Measurements from ENCODE around the gene TTC7B.

Gene TTC7B

DNA sequence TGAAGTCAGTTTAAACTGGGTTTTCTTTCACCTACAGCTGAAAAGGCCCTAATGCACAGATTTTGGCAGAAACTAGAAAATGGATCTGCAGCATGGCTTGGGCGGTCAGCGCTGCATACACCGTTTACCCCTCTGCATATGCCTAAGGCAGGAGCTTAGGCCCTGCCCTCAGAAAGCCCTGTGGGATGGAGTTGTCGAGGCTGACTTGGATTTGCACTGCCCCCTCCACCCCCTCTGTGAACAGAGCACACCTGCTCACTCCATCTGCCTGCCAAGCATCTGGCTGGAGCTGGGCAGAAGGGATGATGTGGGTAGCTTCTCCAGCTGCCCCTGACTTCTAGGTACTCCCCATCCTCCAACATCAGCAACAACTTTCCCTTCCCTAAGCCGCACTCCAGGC, 41.9 kb downstream of the TTC7B start:
- no peak overlapping the region for H2AFZ ChIP-seq (ENCODE audit: low read depth)
- no peak overlapping the region for H3K27ac ChIP-seq
- H3K4me2 ChIP-seq: no peak overlapping the region
- H3K4me3 ChIP-seq (IDR thresholded peaks at IDR 0.05; ENCODE audit: insufficient read depth, low read depth, low read length): no peak overlapping the region
- H3K79me2 ChIP-seq (ENCODE audit: insufficient read depth, low read depth): no peaks in the 10 kb centered on the region
- H3K4me1 ChIP-seq (ENCODE audit: low read depth, poor library complexity, severe bottlenecking): no peaks in the 10 kb centered on the region
- H3K36me3 ChIP-seq (ENCODE audit: insufficient read depth): no peaks in the 10 kb centered on the region
- no peak overlapping the region for H3K9ac ChIP-seq
- no peaks in the 10 kb centered on the region for H4K20me1 ChIP-seq (ENCODE audit: insufficient read depth)
- no peaks in the 10 kb centered on the region for H3K27me3 ChIP-seq (ENCODE audit: insufficient read depth, low read depth)
- TF ChIP-seq, protein P1, sequence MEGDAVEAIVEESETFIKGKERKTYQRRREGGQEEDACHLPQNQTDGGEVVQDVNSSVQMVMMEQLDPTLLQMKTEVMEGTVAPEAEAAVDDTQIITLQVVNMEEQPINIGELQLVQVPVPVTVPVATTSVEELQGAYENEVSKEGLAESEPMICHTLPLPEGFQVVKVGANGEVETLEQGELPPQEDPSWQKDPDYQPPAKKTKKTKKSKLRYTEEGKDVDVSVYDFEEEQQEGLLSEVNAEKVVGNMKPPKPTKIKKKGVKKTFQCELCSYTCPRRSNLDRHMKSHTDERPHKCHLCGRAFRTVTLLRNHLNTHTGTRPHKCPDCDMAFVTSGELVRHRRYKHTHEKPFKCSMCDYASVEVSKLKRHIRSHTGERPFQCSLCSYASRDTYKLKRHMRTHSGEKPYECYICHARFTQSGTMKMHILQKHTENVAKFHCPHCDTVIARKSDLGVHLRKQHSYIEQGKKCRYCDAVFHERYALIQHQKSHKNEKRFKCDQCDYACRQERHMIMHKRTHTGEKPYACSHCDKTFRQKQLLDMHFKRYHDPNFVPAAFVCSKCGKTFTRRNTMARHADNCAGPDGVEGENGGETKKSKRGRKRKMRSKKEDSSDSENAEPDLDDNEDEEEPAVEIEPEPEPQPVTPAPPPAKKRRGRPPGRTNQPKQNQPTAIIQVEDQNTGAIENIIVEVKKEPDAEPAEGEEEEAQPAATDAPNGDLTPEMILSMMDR (conservative IDR thresholded peaks at IDR 0.05; ENCODE audit: low read depth, low read length): no peak

DNA sequence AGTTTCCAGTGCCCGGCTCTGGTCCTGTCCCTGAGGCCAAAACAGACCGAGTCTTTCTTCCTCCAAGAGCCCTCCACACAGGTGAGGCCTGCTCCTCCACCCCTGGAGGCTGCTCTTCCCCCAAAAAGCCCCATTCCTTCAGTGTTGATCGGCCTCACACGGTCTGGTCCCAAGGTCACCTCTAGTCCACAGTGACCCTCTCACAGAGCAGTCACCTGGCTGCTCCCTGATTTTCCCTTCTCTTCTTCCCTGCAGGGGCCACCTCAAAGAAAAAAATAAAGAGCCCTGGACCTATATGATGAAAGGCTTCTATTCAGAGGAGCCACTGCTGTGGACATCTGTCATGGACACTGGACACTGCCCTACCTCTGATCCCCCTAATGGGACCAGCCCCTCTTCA, 42.5 kb downstream of the TTC7B start:
- H3K4me1 ChIP-seq (ENCODE audit: low read depth, poor library complexity, severe bottlenecking): no peaks in the 10 kb centered on the region
- H3K79me2 ChIP-seq (ENCODE audit: insufficient read depth, low read depth): no peaks in the 10 kb centered on the region
- no peaks in the 10 kb centered on the region for H3K27me3 ChIP-seq (ENCODE audit: insufficient read depth, low read depth)
- H3K9ac ChIP-seq: no peak overlapping the region
- no peak overlapping the region for H3K27ac ChIP-seq
- no peak overlapping the region for H3K4me2 ChIP-seq
- H2AFZ ChIP-seq (ENCODE audit: low read depth): no peak overlapping the region
- TF ChIP-seq, protein P1 (conservative IDR thresholded peaks at IDR 0.05; ENCODE audit: low read depth, low read length): no peak
- H3K4me3 ChIP-seq (IDR thresholded peaks at IDR 0.05; ENCODE audit: insufficient read depth, low read depth, low read length): no peak overlapping the region
- no peaks in the 10 kb centered on the region for H3K36me3 ChIP-seq (ENCODE audit: insufficient read depth)
- no peaks in the 10 kb centered on the region for H4K20me1 ChIP-seq (ENCODE audit: insufficient read depth)

DNA sequence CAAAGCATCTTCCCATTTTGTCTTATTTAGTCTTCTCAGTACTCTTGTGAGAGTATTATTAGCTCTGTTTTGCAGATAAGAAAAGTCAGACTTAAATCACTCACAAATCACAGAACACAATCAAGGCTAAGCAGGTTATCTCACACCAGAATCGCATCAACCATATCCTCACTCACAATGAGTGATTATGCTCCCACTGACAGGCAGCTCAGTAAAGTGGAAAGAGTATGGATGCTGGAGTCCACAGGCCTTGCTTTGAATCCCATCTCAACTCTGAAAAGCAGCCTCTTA, 43.1 kb downstream of the TTC7B start:
- TF ChIP-seq, protein P1 (conservative IDR thresholded peaks at IDR 0.05; ENCODE audit: low read depth, low read length): no peak
- Histone ChIP-seq H3K4me3 (IDR thresholded peaks at IDR 0.05; ENCODE audit: insufficient read depth, low read depth, low read length) (no peak overlapping the region), H3K36me3 (ENCODE audit: insufficient read depth) (no peaks in the 10 kb centered on the region), H3K9ac (no peak overlapping the region), H2AFZ (ENCODE audit: low read depth) (no peak overlapping the region), H3K79me2 (ENCODE audit: insufficient read depth, low read depth) (no peaks in the 10 kb centered on the region), H3K4me1 (ENCODE audit: low read depth, poor library complexity, severe bottlenecking) (no peaks in the 10 kb centered on the region), H4K20me1 (ENCODE audit: insufficient read depth) (no peaks in the 10 kb centered on the region), H3K27ac (no peak overlapping the region), H3K4me2 (no peak overlapping the region), H3K27me3 (ENCODE audit: insufficient read depth, low read depth) (no peaks in the 10 kb centered on the region)

DNA sequence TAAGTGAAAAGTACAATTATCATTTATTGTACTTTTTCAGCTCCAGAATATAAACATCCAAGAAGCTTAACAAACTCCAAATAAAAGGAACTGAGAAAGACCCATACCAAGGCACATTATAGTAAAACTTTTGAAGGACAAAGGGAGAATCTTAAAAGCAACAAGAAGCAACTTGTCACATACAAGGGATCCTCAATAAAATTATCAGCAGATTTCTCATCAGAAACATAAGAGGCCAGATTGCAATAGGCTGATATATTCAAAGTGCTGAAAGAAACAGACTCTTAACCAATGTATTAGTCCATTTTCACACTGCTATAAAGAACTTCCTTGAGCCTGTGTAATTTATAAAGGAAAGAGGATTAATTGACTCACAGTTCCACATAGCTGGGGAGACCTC, 48.3 kb downstream of the TTC7B start:
- TF ChIP-seq, protein P1 (conservative IDR thresholded peaks at IDR 0.05; ENCODE audit: low read depth, low read length): no peak
- Histone ChIP-seq H3K4me2 (no peak overlapping the region), H3K9ac (no peak overlapping the region), H4K20me1 (ENCODE audit: insufficient read depth) (no peaks in the 10 kb centered on the region), H3K27me3 (ENCODE audit: insufficient read depth, low read depth) (no peaks in the 10 kb centered on the region), H3K36me3 (ENCODE audit: insufficient read depth) (no peaks in the 10 kb centered on the region), H3K4me1 (ENCODE audit: low read depth, poor library complexity, severe bottlenecking) (no peaks in the 10 kb centered on the region), H2AFZ (ENCODE audit: low read depth) (no peak overlapping the region), H3K79me2 (ENCODE audit: insufficient read depth, low read depth) (no peaks in the 10 kb centered on the region), H3K27ac (no peak overlapping the region), H3K4me3 (IDR thresholded peaks at IDR 0.05; ENCODE audit: insufficient read depth, low read depth, low read length) (no peak overlapping the region)

Data from KMS-11 (cell line).